HG03354 (cell line): ENCODE data around the gene TPRG1.
"Not testable (repeated sequence)": the region's sequence is repeated elsewhere in the genome, so short reads cannot be mapped to it uniquely, and the experiment has no call there.

Experiments used
- ATAC-seq: cut with Tn5 transposase; IDR thresholded peaks from one replicate; pipeline ENCODE4 v1.9.1; 2021; ENCODE audit warnings: mild to moderate bottlenecking; ENCODE audit not compliant: unreplicated experiment, poor library complexity, severe bottlenecking

The TPRG1 gene

DNA sequence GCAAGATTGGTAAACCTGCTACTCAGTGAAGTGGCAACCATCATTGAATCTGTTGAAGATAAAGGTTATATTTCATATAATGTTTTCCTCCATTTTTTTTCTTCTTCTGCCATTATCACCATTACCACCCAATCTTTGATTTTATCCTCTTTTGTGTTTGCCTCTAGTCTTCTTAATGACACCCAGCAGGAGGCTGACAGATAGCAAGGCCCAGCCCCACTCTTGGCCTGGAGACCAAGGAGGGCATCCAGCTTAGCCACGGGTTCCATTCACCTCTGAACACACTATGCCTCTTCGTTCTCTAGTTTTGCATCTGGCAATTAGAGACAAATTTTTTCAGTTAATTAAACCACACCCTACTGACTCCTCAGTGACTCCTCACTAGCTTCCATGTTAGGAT lies 129.7 kb downstream of the TPRG1 start:
- ATAC-seq, result no peak

DNA sequence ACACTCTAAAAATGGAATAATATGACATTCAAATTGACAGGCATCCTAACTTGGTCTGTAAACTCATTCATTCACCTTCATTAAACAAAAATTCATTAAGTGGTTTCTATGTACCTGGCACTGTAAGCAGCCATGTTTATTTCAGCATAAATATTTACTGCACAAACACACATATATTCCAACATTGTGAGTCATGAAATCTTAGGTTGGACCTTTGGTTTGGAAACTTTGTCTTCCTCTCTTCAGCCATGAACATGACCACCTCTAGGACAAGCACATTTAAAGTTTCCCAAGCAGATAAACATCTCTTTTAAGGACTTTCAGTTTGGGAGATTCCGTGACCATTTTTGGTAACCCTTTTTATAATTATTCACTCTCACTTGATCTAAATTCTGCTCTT lies 131.8 kb downstream of the TPRG1 start:
- no peak for ATAC-seq

- no peak for ATAC-seq
Measured at GRCh38 chr3:189304465-189305351, 132.9 kb downstream of the TPRG1 start.

DNA sequence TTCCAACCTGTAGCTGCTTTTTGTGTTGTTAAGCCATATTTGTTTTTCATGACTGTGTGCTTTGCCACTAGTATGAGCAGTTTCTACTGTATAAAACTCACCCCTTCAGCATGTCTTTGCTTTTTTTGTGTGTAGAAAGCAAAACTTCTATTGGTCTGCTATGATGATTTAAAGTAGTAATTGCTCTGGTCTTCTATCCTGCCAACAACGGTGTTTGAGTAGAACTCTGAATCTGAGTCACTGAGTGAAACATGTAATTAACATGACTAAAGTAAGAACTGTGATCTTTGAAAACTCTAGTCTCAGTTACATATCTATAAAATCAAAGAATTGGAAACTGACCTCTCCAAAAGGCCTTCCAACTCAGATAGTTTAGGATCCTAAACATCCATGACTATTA lies 133.6 kb downstream of the TPRG1 start:
- peak; percentile 58 for ATAC-seq

DNA sequence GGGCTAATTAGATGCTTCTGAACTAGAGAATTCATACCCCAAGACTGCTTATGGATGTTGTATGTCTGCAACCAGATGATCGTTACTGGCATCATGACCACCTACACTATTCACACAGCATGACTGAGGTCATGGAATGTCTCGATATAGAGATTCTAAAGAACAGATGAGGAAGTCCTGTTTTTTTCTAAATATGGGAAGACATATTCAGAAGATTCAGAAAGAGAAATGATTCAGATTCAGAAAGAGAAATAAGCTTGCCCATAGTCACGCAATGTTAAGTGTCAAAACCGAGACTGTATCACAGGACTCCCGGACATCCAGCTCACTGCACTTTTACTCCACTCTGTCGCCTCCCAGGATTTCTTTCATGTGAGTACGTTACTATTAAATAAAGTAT lies 136.2 kb downstream of the TPRG1 start:
- ATAC-seq, result peak; percentile 42

GRCh38 chr3:189308608-189309007 lies 136.8 kb downstream of the TPRG1 start:
- no peak for ATAC-seq

GRCh38 chr3:189309400-189309975 lies 137.7 kb downstream of the TPRG1 start:
- ATAC-seq, result no peak

DNA sequence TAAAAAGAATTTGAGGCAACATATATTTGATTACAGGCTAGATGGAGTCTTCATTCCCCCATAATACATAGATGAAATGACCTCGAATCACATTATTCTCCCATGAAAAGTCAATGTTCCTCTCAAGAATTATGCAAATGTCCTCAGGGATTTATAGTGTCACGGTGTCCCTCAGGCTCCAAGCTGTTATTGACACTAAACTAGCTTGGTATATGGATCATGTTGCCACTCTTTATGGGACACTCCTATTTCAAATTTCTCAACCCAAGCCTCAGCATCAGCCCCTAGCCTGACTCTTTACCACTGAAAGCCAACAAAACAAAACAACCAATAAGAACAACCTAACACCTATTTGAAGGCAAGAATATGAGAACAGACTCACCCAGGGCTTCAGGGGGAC lies 139.8 kb downstream of the TPRG1 start:
- ATAC-seq, result no peak

- ATAC-seq, result no peak
Measured at GRCh38 chr3:189312866-189313265, 141.1 kb downstream of the TPRG1 start.

DNA sequence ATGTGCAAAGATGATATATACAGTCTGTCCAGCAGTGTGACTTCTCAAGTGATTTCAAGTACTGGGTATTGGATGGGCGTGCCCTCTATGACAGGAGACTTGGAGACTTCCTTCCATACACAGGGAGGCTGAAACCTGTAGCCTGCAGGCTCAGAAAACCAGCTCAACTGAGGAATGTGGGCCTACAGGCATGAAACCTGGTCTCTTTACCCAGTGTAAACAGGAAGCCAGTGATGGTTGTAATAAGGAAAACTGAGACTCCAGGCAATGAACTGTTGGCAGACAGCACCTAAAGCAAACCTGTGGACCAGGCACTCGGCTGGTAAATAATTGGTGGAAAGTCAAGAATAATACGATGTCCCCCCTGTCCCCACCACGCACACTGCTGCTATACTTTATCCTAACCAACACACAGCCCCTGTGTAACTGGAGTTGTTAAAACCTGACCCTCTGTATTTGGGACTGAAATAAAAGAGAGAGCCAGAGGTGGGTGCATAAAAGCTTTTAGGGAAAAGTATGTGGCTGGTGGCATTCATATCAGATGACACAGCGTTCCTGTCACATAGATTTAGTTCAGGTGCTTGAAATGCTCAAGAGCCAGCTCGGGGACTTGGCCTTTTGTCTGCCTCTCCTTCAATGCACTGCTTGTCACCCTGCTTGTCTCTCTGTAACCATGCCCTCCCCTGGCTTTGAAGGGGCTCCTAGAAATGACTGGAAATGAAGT lies 144.7 kb downstream of the TPRG1 start:
- no peak for ATAC-seq

DNA sequence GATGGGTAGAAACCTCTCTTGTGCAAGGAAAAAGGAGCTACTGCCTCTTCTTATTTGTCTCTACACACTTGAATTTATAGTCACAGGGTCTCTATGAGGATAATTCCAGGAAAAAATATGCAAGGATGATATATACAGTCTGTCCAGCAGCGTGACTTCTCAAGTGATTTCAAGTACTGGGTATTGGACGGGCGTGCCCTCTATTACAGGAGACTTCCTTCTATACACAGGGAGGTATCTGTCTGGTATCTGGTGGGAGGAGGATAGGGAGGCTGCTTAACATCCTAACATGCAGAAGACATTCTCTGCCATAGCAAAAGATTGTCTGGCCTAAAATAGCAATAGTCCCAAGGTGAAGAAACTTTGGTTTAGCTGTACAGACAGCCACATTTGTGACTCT lies 146.1 kb downstream of the TPRG1 start:
- ATAC-seq, result no peak

DNA sequence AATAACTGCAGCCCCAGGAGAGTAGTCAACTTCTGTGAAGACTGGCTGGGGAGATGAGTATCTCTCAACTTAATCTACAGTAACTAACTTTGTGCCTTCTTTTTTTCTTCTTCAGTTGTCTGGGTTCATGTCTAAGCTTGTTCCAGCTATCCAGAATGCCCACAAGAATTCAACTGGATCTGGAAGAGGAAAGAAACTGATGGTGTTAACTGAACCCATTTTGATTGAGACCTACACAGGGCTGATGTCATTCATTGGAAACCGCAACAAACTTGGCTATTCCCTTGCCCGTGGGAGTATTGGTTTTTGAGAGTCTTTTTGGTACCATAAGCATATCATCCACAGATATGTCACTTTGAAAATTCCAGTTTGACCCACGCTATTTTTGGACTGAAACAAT lies 148.7 kb downstream of the TPRG1 start:
- ATAC-seq, result no peak

- no peak for ATAC-seq
Measured at GRCh38 chr3:189322339-189322738, 150.6 kb downstream of the TPRG1 start.

- ATAC-seq, result peak; percentile 100
Measured at GRCh38 chr3:189324538-189325138, 152.9 kb downstream of the TPRG1 start.

GRCh38 chr3:189325454-189325853 lies 153.7 kb downstream of the TPRG1 start:
- no peak for ATAC-seq

DNA sequence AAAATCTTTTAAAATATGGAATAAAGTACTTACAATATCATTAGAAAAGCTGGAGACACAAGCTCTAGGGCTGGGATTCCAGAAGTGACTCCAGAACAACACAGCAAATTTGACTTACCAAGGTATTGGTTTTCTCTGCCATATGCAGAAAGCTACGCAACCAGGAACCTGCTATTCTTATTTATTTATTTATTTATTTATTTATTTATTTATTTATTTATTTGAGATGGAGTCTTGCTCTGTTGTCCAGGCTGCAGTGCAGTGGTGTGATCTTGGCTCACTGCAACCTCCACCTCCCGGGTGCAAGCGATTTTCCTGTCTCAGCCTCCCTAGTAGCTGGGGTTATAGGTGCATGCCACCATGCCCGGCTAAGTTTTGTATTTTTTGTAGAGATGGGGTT lies 157.9 kb downstream of the TPRG1 start:
- ATAC-seq, result not testable (repeated sequence)

DNA sequence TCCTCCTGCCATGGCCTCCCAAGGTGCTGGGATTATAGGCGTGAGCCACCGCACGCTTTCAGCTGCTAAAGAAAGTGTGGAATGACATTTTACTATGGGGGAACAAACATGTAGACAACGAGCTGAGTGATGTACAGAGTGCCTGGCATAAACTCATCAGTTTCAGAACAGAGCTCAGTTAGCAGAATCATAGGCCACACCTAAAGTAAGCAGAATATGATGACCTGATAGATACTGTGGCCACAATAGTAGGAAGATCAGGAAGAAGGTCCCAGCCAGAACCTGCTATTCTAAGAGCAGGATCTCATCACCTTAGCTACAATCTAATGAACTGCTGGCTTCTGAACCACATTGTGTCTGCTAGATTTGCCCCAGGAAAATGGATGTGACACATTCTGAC lies 158.3 kb downstream of the TPRG1 start:
- no peak for ATAC-seq

DNA sequence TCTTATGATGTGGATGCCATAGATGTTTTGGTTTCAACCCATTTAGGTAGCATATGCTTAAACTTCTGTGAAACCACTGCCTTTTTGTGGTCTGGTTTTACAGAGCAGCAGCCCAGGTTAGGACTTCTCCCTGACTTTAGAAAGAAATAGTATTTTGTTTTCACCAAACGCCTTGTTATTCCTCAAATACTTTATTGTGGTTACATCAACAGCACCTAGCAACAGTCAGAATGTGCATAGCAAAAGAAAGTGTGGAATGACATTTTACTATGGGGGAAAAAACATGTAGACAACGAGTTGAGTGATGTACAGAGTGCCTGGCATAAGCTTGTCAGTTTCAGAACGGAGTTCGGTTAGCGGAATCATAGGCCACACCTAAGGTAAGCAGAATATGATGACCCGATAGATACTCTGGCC lies 159.2 kb downstream of the TPRG1 start:
- ATAC-seq, result no peak

- ATAC-seq, result no peak
Measured at GRCh38 chr3:189334064-189334920, 162.5 kb downstream of the TPRG1 start.
